GM12878 (cell line): ENCODE results near the gene PLSCR3. TPM values are rescaled to one million over a fixed set of nuclear protein-coding genes. Genes with fewer than 3 reads are reported as not detected.

Experiments used
- ATAC-seq: fragments of 200-7000 bp; cut with Tn5 transposase; 3 replicates; pipeline ENCODE4 v1.9.1; 2020; ENCODE audit warnings: mild to moderate bottlenecking, moderate library complexity
- BruUV-seq: library from RNA; stranded (reverse); fragments of 400-500 nt; replicated peaks from 2 replicates; lab custom pipeline; 2021; lab: Mats Ljungman, UMichigan
- CTCF ChIA-PET: fragments of 300-600 bp; sonication (Branson Sonifier 250); formaldehyde crosslinking; extraction: SDS; loops from one replicate; lab custom pipeline; 2021; ENCODE audit warnings: inconsistent platforms; lab: Yijun Ruan, JAX
- POLR2A ChIA-PET: fragments of 350-600 bp; formaldehyde crosslinking; extraction: SDS; loops from one replicate; lab custom pipeline; 2021; ENCODE audit warnings: inconsistent platforms; lab: Charles Lee
- RAD21 ChIA-PET: fragments of 300-600 bp; sonication (Branson Sonifier 250); formaldehyde crosslinking; loops from one replicate; lab custom pipeline; 2023; ENCODE audit warnings: antibody characterized with exemption; ENCODE audit not compliant: unreplicated experiment; lab: Charles Lee
- SMC1A ChIA-PET: fragments of 300-600 bp; sonication (Branson Sonifier 250); formaldehyde crosslinking; loops from one replicate; lab custom pipeline; 2023; ENCODE audit not compliant: unreplicated experiment, uncharacterized antibody; lab: Charles Lee
- DNase-seq: peaks from one replicate; pipeline ENCODE4 v3.0.0-alpha.2; 2011; ENCODE audit warnings: low read depth, low spot score
- FAIRE-seq: peaks from 3 replicates; lab custom pipeline; 2011; peaks lifted over from hg19 to GRCh38; lab: Jason Lieb, UNC
- H2AFZ ChIP-seq: 2 replicates; pipeline ENCODE4 v1.6.0; 2011; ENCODE audit warnings: low read depth, low read length, control low read depth; ENCODE audit not compliant: control insufficient read depth
- H3K27ac ChIP-seq: 2 replicates; pipeline ENCODE4 v1.5.1; 2011; ENCODE audit warnings: control low read depth; ENCODE audit not compliant: control insufficient read depth, insufficient read depth
- H3K27me3 ChIP-seq, 2 experiments: replicated peaks in 1 of 2; 2 replicates each; pipeline versions ENCODE4 v1.6.0 to v1.6.1; 2011; ENCODE audit warnings: low read length in 1 of 2; ENCODE audit not compliant: control insufficient read depth in 2 of 2, insufficient read depth in 2 of 2
- H3K36me3 ChIP-seq, 2 experiments: 2 replicates each; pipeline ENCODE4 v1.5.1; 2011; ENCODE audit warnings: low read length in 1 of 2; ENCODE audit not compliant: control insufficient read depth in 2 of 2, insufficient read depth in 2 of 2
- H3K4me1 ChIP-seq: 2 replicates; pipeline ENCODE4 v1.6.1; 2011; ENCODE audit warnings: mild to moderate bottlenecking, low read length, moderate library complexity, mixed read lengths; ENCODE audit not compliant: control insufficient read depth, insufficient read depth
- H3K4me2 ChIP-seq: 2 replicates; pipeline ENCODE4 v1.6.0; 2011; ENCODE audit warnings: control low read depth; ENCODE audit not compliant: control insufficient read depth, insufficient read depth
- H3K4me3 ChIP-seq: fragments of 200-600 bp; sonication (generic); 2 replicates; pipeline ENCODE4 v1.5.1; 2016
- H3K79me2 ChIP-seq: 2 replicates; pipeline ENCODE4 v1.6.0; 2011; ENCODE audit warnings: low read length; ENCODE audit not compliant: control insufficient read depth, insufficient read depth
- H3K9ac ChIP-seq: 2 replicates; pipeline ENCODE4 v1.8.0; 2011; ENCODE audit warnings: low read length, control low read depth, mixed read lengths; ENCODE audit not compliant: control insufficient read depth, insufficient read depth
- H3K9me3 ChIP-seq: replicated peaks from 3 replicates; pipeline ENCODE4 v1.5.1; 2011; ENCODE audit warnings: mild to moderate bottlenecking, low read length; ENCODE audit not compliant: control insufficient read depth, insufficient read depth
- H4K20me1 ChIP-seq: 2 replicates; pipeline ENCODE4 v1.6.0; 2011; ENCODE audit not compliant: control insufficient read depth, insufficient read depth
- BACH1 ChIP-seq: fragments of 450-650 bp; IDR thresholded peaks from 2 replicates; pipeline ENCODE4 v1.6.1; 2017; ENCODE audit warnings: mild to moderate bottlenecking, borderline replicate concordance
- BHLHE40 ChIP-seq, 2 experiments: fragments of 450-650 bp in 1 of 2; IDR thresholded peaks; 2 replicates each; pipeline ENCODE4 v1.6.1; 2011 to 2017; ENCODE audit warnings: low read depth in 2 of 2, borderline replicate concordance in 1 of 2, improper control_type of control experiment in 1 of 2, low read length in 1 of 2, mild to moderate bottlenecking in 1 of 2
- IKZF1 ChIP-seq: fragments of 450-650 bp; conservative IDR thresholded peaks from 2 replicates; pipeline ENCODE4 v1.6.1; 2017; ENCODE audit warnings: antibody characterized with exemption, mild to moderate bottlenecking
- KLF5 ChIP-seq: fragments of 450-650 bp; IDR thresholded peaks from 2 replicates; pipeline ENCODE4 v1.6.1; 2014; ENCODE audit warnings: mild to moderate bottlenecking; ENCODE audit not compliant: partially characterized antibody
- MYC ChIP-seq: IDR thresholded peaks from 2 replicates; pipeline ENCODE4 v1.6.1; 2011; ENCODE audit warnings: mild to moderate bottlenecking, low read length, moderate library complexity, inconsistent platforms; ENCODE audit not compliant: insufficient read depth, insufficient replicate concordance, insufficient read length, severe bottlenecking
- PRDM15 ChIP-seq: fragments of 450-650 bp; formaldehyde crosslinking; IDR thresholded peaks from 2 replicates; pipeline ENCODE4 v1.4.0; 2020; ENCODE audit warnings: mild to moderate bottlenecking, moderate library complexity
- SREBF2 ChIP-seq: IDR thresholded peaks from 2 replicates; pipeline ENCODE4 v1.6.1; 2012; ENCODE audit warnings: mild to moderate bottlenecking, low read length
- whole genome bisulfite sequencing: methylation state at CpG from one replicate; pipeline ENCODE4 v1.1.6; 2016; ENCODE audit warnings: low lambda C conversion rate; ENCODE audit not compliant: insufficient replicate concordance, insufficient coverage; ENCODE audit errors: missing lambda C conversion rate; 5-methylcytosine and 5-hydroxymethylcytosine counted together
- in situ Hi-C: fragments of 300-500 bp; cut with MboI; formaldehyde crosslinking; loops from 9 replicates; pipeline ENCODE4 v1.14.3; 2018; ENCODE audit warnings: mixed read lengths
- intact Hi-C: fragments of 100-400 bp; cut with micrococcal nuclease; formaldehyde crosslinking; loops from one replicate; pipeline ENCODE4 v1.14.2; 2022; ENCODE audit not compliant: unreplicated experiment
- polyA plus RNA-seq, 11 experiments: library from polyadenylated mRNA; depleted of rRNA in 4 of 11; unstranded in 6 of 11; stranded (reverse) in 5 of 11; fragments of >200 nt; fragmentation: Nextera tagmentation in 4 of 11; fragmentation: Illumina TruSeq in 1 of 11; extraction: Ambion mirVana in 4 of 11; extraction: Trizol in 1 of 11; gene quantifications; 1 replicate in 1 of 11; 2 replicates in 10 of 11; pipeline versions ENCODE4 v1.2.1 to v1.2.3, GENCODE V29; 2011 to 2016; ENCODE audit warnings: inconsistent platforms in 2 of 11, missing spikeins in 2 of 11, low read depth in 1 of 11
- total RNA-seq, 4 experiments: library from RNA; depleted of rRNA in 3 of 4; stranded (reverse); fragments of >200 nt in 3 of 4; fragmentation: Illumina TruSeq in 1 of 4; extraction: Trizol in 1 of 4; gene quantifications; 2 replicates each; pipeline versions ENCODE4 v1.2.1 to v1.2.3, GENCODE V29; 2013 to 2021
- TF ChIP-seq, protein P1 (sequence below): fragments of 450-650 bp; IDR thresholded peaks from 2 replicates; pipeline ENCODE4 v1.6.1; 2017; ENCODE audit warnings: antibody characterized with exemption, mild to moderate bottlenecking, moderate library complexity
- TF ChIP-seq, protein P2 (sequence below): IDR thresholded peaks from 2 replicates; pipeline ENCODE4 v1.6.1; 2012; ENCODE audit warnings: low read depth, low read length, improper control_type of control experiment

The PLSCR3 gene
- total and polyA plus RNA-seq, 10 of the 15 experiments (the other 5 are each of a cell fraction or from before 2014, with no cell fraction given): 9.9 to 51.4 (median 43.4) TPM

- Histone ChIP-seq H3K27me3 (peaks cover 0 to 6% of the 10 kb centered on the region in 2 experiments; a peak in 2 of 4 replicates), H3K36me3 (no peaks in the 10 kb centered on the region), H4K20me1 (no peaks in the 10 kb centered on the region), H3K9me3 (no peaks in the 10 kb centered on the region), H3K4me1 (peaks cover 3% of the 10 kb centered on the region; the same call in 1 of the 2 replicates), H3K79me2 (peaks cover 2% of the 10 kb centered on the region), H3K27ac (no peak overlapping the region), H2AFZ (peak overlapping the region; percentile 96), H3K9ac (no peak overlapping the region; the same call in 1 of the 2 replicates), H3K4me2 (peak overlapping the region; percentile 72), H3K4me3 (peak overlapping the region; percentile 85)
- ChIA-PET CTCF (interaction anchor here (0.6 to 2.1 kb wide), 5 partner anchors 30 to 109 kb away, joined by 3 to 8 read pairs (median 4); partner anchors contain the start of genes ACAP1 and TMEM102), SMC1A (interaction anchor here (0.8 to 2.2 kb wide), 6 partner anchors 30 to 282 kb away, joined by 3 to 8 read pairs (median 3); partner anchors contain the start of genes SAT2, TMEM102 and TP53), POLR2A (interaction anchor here (0.5 to 2.7 kb wide), 12 partner anchors 10 to 728 kb away, joined by 3 to 23 read pairs (median 6); partner anchors contain the start of genes ACAP1, CD68, FGF11 and NEURL4), RAD21 (interaction anchor here (0.8 to 2.2 kb wide), 6 partner anchors 9 to 283 kb away, joined by 4 to 13 read pairs (median 6); partner anchors contain the start of genes ACAP1, PLSCR3, TMEM102 and TP53)
- ATAC-seq (peak; percentile 44), DNase-seq (no peak), FAIRE-seq (no peak)
- intact Hi-C loops (loop anchor here (5.0 kb wide), 1 partner anchor 32 kb away; the partner anchor contains the start of genes FGF11 and TMEM102), in situ Hi-C loops (no loop called here)
- no TSS peak for BruUV-seq
- WGBS: 2% methylated on average over 25 of the region's 65 CpGs
- no peak for TF ChIP-seq BACH1
- no peak for TF ChIP-seq KLF5
- TF ChIP-seq, protein P1, sequence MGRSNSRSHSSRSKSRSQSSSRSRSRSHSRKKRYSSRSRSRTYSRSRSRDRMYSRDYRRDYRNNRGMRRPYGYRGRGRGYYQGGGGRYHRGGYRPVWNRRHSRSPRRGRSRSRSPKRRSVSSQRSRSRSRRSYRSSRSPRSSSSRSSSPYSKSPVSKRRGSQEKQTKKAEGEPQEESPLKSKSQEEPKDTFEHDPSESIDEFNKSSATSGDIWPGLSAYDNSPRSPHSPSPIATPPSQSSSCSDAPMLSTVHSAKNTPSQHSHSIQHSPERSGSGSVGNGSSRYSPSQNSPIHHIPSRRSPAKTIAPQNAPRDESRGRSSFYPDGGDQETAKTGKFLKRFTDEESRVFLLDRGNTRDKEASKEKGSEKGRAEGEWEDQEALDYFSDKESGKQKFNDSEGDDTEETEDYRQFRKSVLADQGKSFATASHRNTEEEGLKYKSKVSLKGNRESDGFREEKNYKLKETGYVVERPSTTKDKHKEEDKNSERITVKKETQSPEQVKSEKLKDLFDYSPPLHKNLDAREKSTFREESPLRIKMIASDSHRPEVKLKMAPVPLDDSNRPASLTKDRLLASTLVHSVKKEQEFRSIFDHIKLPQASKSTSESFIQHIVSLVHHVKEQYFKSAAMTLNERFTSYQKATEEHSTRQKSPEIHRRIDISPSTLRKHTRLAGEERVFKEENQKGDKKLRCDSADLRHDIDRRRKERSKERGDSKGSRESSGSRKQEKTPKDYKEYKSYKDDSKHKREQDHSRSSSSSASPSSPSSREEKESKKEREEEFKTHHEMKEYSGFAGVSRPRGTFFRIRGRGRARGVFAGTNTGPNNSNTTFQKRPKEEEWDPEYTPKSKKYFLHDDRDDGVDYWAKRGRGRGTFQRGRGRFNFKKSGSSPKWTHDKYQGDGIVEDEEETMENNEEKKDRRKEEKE: no peak
- TF ChIP-seq PRDM15 (CRISPR knock-in tag): no peak
- TF ChIP-seq SREBF2: no peak
- 0 out of 4 replicates have a peak, but pooled peaks of 1 of the 2 experiments have one; percentile 6 for TF ChIP-seq BHLHE40 (IDR thresholded peaks at IDR 0.05; ENCODE audit: borderline replicate concordance in 1 of 2, low read depth in 2 of 2, low read length in 1 of 2)
- no peak for TF ChIP-seq MYC
- TF ChIP-seq IKZF1: peak; percentile 14; the same call in 1 of the 2 replicates
- TF ChIP-seq, protein P2, sequence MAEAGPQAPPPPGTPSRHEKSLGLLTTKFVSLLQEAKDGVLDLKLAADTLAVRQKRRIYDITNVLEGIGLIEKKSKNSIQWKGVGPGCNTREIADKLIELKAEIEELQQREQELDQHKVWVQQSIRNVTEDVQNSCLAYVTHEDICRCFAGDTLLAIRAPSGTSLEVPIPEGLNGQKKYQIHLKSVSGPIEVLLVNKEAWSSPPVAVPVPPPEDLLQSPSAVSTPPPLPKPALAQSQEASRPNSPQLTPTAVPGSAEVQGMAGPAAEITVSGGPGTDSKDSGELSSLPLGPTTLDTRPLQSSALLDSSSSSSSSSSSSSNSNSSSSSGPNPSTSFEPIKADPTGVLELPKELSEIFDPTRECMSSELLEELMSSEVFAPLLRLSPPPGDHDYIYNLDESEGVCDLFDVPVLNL: no peak
Measured at GRCh38 chr17:7404737-7405349, 10.5 kb upstream of the PLSCR3 start.
